Neural cell (in vitro differentiated cells): Measurements from ENCODE around the gene PAK1. TPM values are rescaled to one million over a fixed set of nuclear protein-coding genes. Genes with fewer than 3 reads are reported as not detected.
A peak's percentile ranks its signal among the peaks of the same experiment; 100 is the strongest.

Experiments
- H2AFZ ChIP-seq: fragments of 200-600, 300-800 bp; sonication (generic), shearing (Covaris generic); 2 replicates; pipeline ENCODE4 v1.6.0; 2014; ENCODE audit warnings: low read depth, mild to moderate bottlenecking, antibody characterized with exemption, low read length, moderate library complexity
- H3F3A ChIP-seq: fragments of 200-600 bp; shearing (Covaris generic); 2 replicates; pipeline ENCODE4 v1.6.1; 2016; ENCODE audit warnings: mild to moderate bottlenecking, moderate library complexity, mixed read lengths, antibody characterized with exemption, low read length; ENCODE audit not compliant: insufficient read depth, poor library complexity, severe bottlenecking
- H3K27ac ChIP-seq: fragments of 200-600, 300-800 bp; sonication (generic), shearing (Covaris generic); 2 replicates; pipeline ENCODE4 v1.5.1; 2014; ENCODE audit warnings: mild to moderate bottlenecking, low read length, moderate library complexity
- H3K27me3 ChIP-seq: fragments of 300-800, 200-600 bp; sonication (generic), shearing (Covaris generic); 2 replicates; pipeline ENCODE4 v1.6.0; 2014; ENCODE audit warnings: mild to moderate bottlenecking, low read depth, low read length, moderate library complexity; ENCODE audit not compliant: insufficient read depth
- H3K36me3 ChIP-seq: fragments of 300-800, 200-600 bp; sonication (generic), shearing (Covaris generic); 2 replicates; pipeline ENCODE4 v1.5.1; 2014; ENCODE audit warnings: mild to moderate bottlenecking, antibody characterized with exemption, low read length, moderate library complexity; ENCODE audit not compliant: insufficient read depth
- H3K4me2 ChIP-seq: fragments of 300-800, 200-600 bp; sonication (generic), shearing (Covaris generic); 2 replicates; pipeline ENCODE4 v1.6.0; 2014; ENCODE audit warnings: mild to moderate bottlenecking, low read length
- H3K4me3 ChIP-seq: fragments of 300-800, 200-600 bp; sonication (generic), shearing (Covaris generic); 2 replicates; pipeline ENCODE4 v1.5.1; 2014; ENCODE audit warnings: mild to moderate bottlenecking, low read length, moderate library complexity
- H3K79me2 ChIP-seq: fragments of 200-600 bp; shearing (Covaris generic); replicated peaks from 2 replicates; pipeline ENCODE4 v1.6.0; 2014; ENCODE audit warnings: mild to moderate bottlenecking, low read length, moderate library complexity; ENCODE audit not compliant: insufficient read depth
- H3K9ac ChIP-seq: fragments of 300-800, 200-600 bp; sonication (generic), shearing (Covaris generic); 2 replicates; pipeline ENCODE4 v1.6.1; 2016; ENCODE audit warnings: mild to moderate bottlenecking, low read length, mixed read lengths
- H3K9me2 ChIP-seq: fragments of 200-600 bp; shearing (Covaris generic); 2 replicates; pipeline ENCODE4 v1.6.1; 2016; ENCODE audit warnings: mild to moderate bottlenecking, low read length, mixed read lengths; ENCODE audit not compliant: insufficient read depth
- H3K9me3 ChIP-seq: fragments of 200-600, 300-800 bp; sonication (generic), shearing (Covaris generic); 2 replicates; pipeline ENCODE4 v1.6.1; 2016; ENCODE audit warnings: mild to moderate bottlenecking, mixed run types, low read length, moderate library complexity, mixed read lengths
- H4K20me1 ChIP-seq: fragments of 200-600 bp; shearing (Covaris generic); 2 replicates; pipeline ENCODE4 v1.6.1; 2016; ENCODE audit warnings: mild to moderate bottlenecking, mixed run types; ENCODE audit not compliant: insufficient read depth
- CTCF ChIP-seq: fragments of 450-650 bp; IDR thresholded peaks from 2 replicates; pipeline ENCODE4 v1.5.1; 2014; ENCODE audit warnings: antibody characterized with exemption, mild to moderate bottlenecking, moderate library complexity; ENCODE audit not compliant: poor library complexity, severe bottlenecking
- EP300 ChIP-seq: fragments of 450-650 bp; conservative IDR thresholded peaks from 2 replicates; pipeline ENCODE4 v1.6.1; 2014; ENCODE audit warnings: antibody characterized with exemption, mild to moderate bottlenecking, moderate library complexity; ENCODE audit not compliant: poor library complexity, severe bottlenecking
- EZH2 ChIP-seq: fragments of 200-600, 300-800 bp; shearing (Covaris generic), sonication (generic); IDR thresholded peaks from 2 replicates; pipeline ENCODE4 v1.6.1; 2014; ENCODE audit warnings: antibody characterized with exemption, low read length, borderline replicate concordance, mild to moderate bottlenecking; ENCODE audit not compliant: insufficient read depth, poor library complexity, severe bottlenecking
- MXI1 ChIP-seq: fragments of 450-650 bp; conservative IDR thresholded peaks from 2 replicates; pipeline ENCODE4 v1.6.1; 2014; ENCODE audit warnings: antibody characterized with exemption, mild to moderate bottlenecking; ENCODE audit not compliant: poor library complexity, severe bottlenecking
- POLR2AphosphoS5 ChIP-seq: IDR thresholded peaks from 2 replicates; pipeline ENCODE4 v1.6.1; 2012
- RAD21 ChIP-seq: fragments of 450-650 bp; conservative IDR thresholded peaks from 2 replicates; pipeline ENCODE4 v1.6.1; 2014; ENCODE audit warnings: antibody characterized with exemption, mild to moderate bottlenecking, moderate library complexity
- REST ChIP-seq: IDR thresholded peaks from 2 replicates; pipeline ENCODE4 v1.6.1; 2012; ENCODE audit warnings: borderline replicate concordance
- SMC3 ChIP-seq: fragments of 450-650 bp; conservative IDR thresholded peaks from 2 replicates; pipeline ENCODE4 v1.6.1; 2014; ENCODE audit warnings: antibody characterized with exemption, mild to moderate bottlenecking, moderate library complexity; ENCODE audit not compliant: poor library complexity
- TAF1 ChIP-seq: IDR thresholded peaks from 2 replicates; pipeline ENCODE4 v1.6.1; 2012; ENCODE audit warnings: low read depth
- polyA plus RNA-seq: library from polyadenylated mRNA; depleted of rRNA; stranded (reverse); fragments of >200 nt; gene quantifications from 2 replicates; pipeline ENCODE4 v1.2.3, GENCODE V29; 2014

The PAK1 gene
- polyA plus RNA-seq, 1 donor from 2014 or later, result 65.2 TPM

GRCh38 chr11:77471558-77472193 lies 2.2 kb downstream of the PAK1 start:
- Histone ChIP-seq H3K27ac (no peak overlapping the region), H3K9me2 (no peaks in the 10 kb centered on the region), H3K79me2 (peaks cover 40% of the 10 kb centered on the region), H3K4me3 (peak overlapping the region; percentile 90), H3K9ac (no peak overlapping the region), H4K20me1 (no peaks in the 10 kb centered on the region), H3K9me3 (no peaks in the 10 kb centered on the region), H3K27me3 (no peaks in the 10 kb centered on the region), H2AFZ (no peak overlapping the region), H3K4me2 (peak overlapping the region; percentile 94), H3K36me3 (no peaks in the 10 kb centered on the region), H3F3A (peaks cover 5% of the 10 kb centered on the region)
- TF ChIP-seq REST (no peak), MXI1 (no peak), TAF1 (no peak), CTCF (peak; percentile 59), POLR2AphosphoS5 (no peak), EZH2 (no peak), RAD21 (peak; percentile 20), SMC3 (peak; percentile 33), EP300 (no peak)

- Histone ChIP-seq H2AFZ (no peak overlapping the region), H3F3A (peaks cover 5% of the 10 kb centered on the region), H3K27ac (no peak overlapping the region), H3K4me3 (peak overlapping the region; percentile 90), H4K20me1 (no peaks in the 10 kb centered on the region), H3K27me3 (no peaks in the 10 kb centered on the region), H3K9me3 (no peaks in the 10 kb centered on the region), H3K36me3 (no peaks in the 10 kb centered on the region), H3K9ac (no peak overlapping the region), H3K79me2 (peaks cover 41% of the 10 kb centered on the region), H3K9me2 (no peaks in the 10 kb centered on the region), H3K4me2 (no peak overlapping the region)
- TF ChIP-seq REST (no peak), TAF1 (no peak), RAD21 (no peak), EZH2 (no peak), SMC3 (no peak)
Measured at GRCh38 chr11:77470971-77471370, 2.9 kb downstream of the PAK1 start.
